HG03139 (cell line): ENCODE data around the gene INTS15.
"Not testable (repeated sequence)": the region's sequence is repeated elsewhere in the genome, so short reads cannot be mapped to it uniquely, and the experiment has no call there.

Source experiments
- ATAC-seq: cut with Tn5 transposase; IDR thresholded peaks from one replicate; pipeline ENCODE4 v1.9.1; 2021; ENCODE audit not compliant: unreplicated experiment

The INTS15 gene

DNA sequence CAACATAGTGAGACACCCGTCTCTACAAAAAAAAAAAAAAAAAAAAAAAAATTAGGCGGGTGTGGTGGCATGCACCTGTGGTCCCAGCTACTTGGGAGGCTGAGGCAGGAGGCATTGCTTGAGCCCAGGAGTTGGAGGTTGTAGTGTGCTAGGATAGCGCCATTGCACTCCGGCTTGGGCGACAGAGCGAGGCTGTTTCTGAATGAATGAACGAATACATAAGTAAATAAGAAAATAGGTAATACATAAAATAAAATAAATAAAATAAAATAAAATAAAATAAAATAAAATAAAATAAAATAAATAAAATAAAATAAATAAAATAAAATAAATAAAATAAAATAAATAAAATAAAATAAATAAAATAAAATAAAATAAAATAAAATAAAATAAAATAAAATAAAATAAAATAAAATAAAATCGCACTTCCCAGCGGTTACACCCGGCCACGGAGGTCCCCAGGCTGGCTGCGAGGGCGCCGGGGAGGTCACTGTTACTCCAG lies 12.9 kb upstream of the INTS15 start:
- ATAC-seq: not testable (repeated sequence)

DNA sequence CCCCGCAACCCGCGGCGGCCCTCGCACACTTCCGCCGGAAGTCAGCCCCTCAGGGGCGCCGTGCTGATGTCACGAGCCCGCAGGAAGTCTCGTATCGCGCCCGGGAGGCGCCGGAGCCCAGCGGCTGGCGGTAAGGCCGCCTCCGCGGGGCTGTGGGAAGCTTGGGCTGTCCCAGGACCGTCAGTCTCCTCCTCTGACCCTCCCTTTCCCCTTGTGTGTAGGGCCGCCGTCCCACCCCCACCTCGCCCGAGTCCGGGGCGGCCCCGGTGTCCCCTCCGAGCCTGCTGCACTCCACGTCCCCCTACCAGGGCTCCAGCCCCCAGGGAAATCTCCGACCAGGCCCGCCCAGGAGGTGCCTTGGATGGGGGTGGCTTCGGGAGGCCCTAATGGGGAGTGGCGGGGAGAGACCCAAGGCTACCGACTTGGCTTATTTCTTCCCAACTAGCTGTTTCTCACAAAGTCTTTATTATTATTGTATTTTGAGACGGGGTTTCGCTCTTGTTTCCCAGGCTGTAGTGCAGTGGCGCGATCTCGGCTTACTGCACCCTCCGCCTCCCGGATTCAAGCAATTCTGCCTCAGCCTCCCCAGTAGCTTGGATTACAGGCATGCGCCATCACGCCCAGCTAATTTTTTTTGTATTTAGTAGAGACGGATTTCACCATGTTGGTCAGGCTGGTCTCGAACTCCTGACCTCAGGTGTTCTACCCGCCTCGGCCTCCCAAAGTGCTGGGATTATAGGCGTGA lies 12.3 kb upstream of the INTS15 start, which contains the start of gene ZDHHC4:
Gene ZDHHC4 (plus strand): TSS at position 86 of the 745 bp plus-strand sequence. CDS start 3,108 bp downstream, outside the sequence.
- ATAC-seq: peak; percentile 99

DNA sequence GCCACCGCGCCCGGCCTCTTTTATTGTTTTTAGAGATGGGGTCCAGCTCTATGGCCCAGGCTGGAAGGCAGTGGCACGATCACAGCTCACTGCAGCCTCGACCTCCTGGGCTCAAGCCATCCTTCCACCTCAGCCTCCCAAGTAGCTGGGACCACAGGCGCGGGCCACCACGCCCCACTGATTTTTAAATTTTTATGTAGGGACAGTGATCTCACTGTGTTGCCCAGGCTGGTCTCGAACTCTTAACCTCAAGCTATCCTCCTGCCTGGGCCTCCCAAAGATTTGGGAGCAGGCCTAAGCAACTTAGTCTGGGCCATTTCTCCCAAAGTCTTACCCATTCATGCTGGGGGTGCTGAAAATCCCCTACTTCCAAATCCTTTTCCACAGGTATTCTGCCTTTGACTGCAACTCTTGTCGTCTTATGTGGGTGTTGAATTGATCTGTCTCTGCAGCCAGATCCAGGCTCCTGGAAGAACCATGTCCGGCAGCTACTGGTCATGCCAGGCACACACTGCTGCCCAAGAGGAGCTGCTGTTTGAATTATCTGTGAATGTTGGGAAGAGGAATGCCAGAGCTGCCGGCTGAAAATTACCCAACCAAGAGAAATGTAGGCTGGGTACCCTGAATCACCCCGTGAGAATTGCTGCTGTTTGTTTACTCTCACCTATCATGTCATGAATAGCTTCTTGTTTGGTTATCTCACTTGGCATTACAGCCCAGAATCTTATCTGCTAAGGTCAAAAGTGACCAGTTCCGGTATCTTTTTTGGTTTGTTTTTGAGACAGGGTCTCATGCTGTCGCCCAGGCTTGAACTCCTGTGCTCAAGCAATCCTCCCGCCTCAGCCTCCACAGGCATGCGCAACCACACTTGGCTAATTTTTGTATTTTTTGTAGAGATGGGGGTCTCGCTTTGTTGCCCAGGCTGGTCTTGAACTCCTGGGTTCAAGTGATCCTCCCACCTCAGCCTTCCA lies 11.4 kb upstream of the INTS15 start:
- no peak for ATAC-seq

DNA sequence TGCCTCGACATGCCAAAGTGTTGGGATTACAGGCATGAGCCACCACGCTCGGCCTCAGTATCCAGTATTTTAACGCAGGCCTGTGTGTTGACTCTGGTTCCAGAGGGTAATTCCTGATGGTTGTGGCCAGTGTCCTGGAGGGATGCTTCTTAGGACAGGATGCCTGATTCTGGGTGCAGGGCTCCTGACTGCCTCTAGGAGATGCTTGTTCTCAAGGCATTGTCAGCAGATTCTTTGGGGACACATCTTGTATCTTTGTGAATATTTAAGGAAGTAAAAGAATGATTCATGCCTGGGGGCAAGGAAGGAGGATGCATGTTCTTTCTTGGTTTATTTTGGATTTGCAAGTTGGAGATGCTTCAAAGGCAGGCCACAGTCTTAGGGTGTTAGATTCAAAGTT lies 10.4 kb upstream of the INTS15 start:
- no peak for ATAC-seq

DNA sequence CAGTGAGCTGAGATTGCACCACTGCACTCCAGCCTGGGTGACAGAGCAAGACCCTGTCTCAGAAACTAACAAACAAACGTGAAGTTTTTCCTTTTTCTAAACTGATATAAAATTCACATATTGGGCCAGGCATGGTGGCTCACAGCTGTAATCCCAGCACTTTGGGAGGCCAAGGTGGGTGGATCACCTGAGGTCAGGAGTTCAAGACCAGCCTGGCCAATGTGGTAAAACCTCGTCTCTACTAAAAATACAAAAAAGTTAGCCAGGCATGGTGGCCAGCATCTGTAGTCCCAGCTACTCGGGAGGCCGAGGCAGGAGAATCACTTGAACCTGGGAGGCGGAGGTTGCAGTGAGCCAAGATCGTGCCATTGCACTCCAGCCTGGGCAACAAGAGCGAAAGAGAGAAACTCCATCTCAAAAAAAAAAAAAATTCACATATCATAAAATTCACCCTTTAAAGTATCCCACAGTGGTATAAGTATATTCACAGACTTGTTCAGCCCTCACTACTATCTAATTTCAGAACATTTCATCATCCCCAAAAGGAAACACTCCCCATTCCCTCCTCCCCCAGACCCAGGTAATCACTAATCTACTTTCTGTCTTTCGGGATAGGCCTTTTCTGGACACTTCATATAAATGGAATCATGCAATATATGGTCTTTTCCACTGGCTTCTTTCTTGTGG lies 3.9 kb upstream of the INTS15 start:
- ATAC-seq: not testable (repeated sequence)

DNA sequence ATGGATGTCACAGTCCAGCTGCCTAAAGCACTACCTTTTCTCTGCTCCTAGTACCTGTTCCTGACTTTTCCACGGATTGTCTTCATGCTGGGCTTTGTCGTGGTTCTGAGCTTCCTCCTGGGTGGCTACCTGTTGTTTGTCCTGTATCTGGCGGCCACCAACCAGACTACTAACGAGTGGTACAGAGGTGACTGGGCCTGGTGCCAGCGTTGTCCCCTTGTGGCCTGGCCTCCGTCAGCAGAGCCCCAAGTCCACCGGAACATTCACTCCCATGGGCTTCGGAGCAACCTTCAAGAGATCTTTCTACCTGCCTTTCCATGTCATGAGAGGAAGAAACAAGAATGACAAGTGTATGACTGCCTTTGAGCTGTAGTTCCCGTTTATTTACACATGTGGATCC lies 1.3 kb upstream of the INTS15 start:
- ATAC-seq: no peak

DNA sequence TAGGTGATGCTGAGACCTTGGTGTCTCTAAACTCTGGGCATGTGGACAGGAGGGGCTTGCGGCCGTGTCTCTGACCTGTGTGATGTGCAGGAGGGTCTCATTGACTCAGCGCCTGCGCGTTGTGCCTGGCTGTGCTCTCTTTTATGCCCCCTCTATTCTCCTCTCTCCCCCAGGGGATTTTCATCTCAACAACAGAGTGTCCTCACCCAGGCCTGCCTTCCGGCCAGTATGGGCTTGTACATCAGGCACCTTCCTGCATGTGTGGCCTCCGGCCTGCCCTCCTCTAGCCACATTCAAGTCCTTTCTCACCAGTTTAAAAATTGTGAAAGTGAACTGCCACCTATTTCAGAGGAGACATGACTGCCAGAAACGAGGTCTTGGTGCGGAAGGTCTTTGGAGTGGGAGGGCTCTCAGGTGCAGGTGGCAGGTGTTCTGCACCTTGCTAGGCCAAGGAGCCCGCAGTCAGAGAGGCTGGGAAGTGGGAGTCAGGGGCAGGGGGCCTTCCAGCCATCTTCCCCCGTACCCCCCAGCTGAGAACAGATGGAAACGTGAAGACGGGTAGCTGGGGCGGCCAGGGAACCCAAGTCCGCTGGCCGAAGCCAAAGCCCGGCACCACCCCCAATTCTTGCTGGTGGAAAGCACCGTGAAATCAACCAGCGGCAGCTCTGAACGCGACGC lies 531 bp upstream of the INTS15 start:
- no peak for ATAC-seq

DNA sequence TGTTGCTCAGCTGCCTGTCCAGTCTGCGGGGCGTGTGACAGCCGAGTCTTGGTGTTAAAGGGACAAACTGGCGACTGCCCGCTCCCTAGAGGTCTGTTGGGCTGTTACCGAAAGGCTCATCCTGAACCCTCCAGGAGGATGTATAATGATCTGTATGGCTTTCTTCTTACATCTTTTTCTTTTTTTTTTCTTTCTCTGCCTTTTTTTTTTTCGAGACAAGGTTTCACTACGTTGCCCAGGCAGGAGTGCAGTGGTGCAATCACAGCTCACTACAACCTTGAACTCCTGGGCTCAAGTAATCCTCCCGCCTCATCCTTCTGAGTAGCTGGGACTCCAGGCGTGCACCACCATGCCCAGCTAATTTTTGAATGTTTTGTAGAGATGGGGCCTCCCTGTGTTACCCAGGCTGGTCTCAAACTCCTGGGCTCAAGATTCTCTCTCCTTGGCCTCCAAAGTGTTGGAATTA lies 857 bp downstream of the INTS15 start:
- ATAC-seq: peak; percentile 21

DNA sequence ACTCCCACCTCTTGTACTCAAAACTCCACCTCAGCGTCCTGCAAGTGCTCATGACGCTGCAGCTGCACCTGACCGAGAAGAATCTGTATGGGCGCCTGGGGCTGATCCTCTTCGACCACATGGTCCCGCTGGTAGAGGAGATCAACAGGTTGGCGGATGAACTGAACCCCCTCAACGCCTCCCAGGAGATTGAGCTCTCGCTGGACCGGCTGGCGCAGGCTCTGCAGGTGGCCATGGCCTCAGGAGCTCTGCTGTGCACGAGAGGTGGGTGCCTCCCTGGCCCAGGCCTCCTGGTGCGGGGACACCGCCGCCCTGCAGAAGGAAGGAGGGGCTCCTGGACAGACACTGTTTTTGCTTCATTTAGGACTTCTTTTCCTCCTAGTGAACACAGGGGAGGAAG lies 10.3 kb downstream of the INTS15 start:
- ATAC-seq: no peak

DNA sequence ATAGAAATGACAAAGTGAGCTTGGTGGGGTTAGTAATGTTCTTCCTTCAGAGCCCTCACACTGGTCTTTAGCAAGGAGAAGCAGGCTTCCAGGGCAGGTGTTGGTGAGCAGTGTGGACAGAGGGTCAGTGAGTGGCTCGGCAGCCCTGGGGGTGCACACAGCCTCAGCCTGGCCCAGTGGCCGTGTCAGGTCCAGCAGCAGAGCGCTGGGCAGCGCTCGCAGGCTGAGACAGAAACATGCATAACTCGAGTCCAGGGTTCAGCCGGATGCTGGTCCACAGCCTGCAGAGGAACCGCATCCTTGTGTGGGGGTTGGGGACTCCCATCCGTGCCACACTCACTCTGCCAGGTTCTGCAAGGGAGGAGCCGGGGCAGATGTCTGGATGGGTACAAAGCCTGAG lies 14.6 kb downstream of the INTS15 start:
- ATAC-seq: no peak

DNA sequence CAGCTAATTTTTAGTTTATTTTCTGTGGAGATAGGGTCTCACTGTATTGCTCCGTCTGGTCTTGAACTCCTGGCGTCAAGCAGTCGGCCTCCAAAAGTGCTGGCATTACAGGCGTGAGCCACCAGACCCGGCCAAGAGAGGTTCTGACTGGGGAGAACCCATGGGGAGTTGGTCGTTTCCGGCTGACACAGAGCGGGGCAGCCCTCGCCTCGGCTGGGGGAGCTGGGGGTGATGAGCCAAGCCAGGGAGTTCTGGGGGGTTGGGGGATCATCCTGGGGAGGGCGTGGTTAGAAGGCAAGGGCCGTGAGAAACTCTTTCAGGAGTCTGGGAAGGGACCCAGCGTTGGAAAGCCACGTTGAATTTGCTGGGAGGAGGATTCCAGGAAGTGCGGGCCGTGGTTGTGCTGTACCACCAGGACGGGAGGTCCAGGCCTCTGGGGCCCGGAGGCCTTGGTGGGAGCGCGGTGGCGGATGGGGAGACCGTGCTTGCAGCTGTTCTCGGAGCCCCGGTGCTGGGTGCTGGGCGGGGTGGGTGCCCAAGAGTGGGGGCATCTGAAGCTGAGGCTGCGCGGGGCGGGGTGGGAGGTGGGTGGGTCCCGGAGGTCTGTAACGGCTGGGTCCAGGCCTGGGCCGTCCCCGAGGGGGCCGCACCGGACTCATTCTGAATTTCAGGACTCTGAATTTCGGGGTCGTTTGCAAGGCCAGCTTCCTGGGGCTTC lies 17.2 kb downstream of the INTS15 start:
- ATAC-seq: no peak

DNA sequence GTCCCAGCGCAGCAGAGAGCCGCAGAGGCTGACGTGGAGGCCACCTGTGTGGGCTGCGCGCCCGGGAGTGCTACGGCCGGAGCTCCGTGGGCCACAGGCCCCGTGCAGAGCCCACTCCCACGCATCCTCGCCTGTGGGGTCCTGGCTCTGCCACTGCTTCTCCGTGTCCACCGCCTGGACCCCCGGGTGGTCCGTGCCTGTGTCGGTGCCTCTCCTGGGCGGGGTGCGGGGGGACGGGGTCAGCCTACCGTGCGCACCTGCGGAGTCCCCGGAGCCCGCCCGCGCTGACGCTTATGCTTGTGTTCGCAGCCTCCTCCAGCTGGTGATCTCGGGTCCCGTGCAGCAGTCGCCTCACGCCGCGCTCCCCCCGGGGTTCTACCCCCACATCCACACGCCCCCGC lies 17.8 kb downstream of the INTS15 start:
- no peak for ATAC-seq

DNA sequence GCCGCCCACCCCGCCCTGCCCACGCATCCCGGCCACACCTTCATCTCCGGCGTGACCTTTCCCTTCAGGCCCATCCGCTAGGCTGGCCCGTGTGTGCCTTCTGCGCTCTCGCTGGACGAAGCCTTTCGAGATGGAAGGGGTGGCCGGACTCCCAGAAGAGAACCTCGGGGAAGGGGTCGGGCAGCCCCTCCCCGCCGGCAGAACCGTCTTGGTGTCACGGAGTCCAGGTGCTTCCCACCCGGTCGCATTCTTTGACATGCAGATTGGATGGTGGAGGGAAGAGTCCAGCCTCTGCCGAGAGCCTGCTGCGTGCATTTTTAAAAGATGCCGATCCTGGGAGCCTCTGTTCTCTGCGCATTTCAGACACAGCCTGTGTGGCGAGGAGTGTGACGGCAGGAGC lies 18.3 kb downstream of the INTS15 start:
- ATAC-seq: no peak

DNA sequence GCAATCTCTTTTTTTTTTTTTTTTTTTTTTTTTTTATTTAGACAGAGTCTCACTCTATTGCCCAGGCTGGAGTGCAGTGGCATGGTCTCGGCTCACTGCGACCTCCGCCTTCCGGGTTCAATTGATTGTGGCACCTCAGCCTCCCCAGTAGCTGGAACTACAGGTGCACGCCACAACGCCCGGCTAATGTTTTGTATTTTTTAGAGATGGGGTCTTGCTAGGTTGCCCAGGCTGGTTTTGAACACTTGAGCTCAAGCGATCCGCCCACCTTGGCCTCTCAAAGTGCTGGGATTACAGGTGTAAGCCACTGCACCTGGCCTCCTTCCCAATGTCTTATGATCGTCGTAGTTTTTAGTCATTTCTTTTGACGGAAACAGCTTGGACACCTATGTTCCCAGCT lies 19.0 kb downstream of the INTS15 start:
- ATAC-seq: no peak

DNA sequence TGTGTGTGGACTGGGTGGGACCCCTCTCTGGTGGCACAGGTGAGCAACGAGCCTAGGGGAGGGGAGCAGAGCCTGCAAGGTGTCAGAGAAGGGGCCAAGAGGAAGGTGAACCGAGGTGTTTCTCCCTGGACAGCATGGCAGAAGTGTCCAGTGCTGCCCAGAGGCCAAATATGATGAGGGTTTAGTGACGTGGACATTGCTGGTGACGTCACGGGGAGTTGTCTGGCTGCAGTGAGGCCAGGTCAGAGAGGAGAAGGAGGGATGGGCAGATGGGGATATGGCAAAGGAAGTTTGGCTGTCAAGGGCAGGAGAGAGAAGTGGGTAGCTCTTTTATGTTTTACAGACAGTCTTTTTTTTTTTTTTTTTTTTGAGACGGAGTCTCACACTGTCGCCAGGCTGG lies 23.0 kb downstream of the INTS15 start:
- ATAC-seq: no peak

DNA sequence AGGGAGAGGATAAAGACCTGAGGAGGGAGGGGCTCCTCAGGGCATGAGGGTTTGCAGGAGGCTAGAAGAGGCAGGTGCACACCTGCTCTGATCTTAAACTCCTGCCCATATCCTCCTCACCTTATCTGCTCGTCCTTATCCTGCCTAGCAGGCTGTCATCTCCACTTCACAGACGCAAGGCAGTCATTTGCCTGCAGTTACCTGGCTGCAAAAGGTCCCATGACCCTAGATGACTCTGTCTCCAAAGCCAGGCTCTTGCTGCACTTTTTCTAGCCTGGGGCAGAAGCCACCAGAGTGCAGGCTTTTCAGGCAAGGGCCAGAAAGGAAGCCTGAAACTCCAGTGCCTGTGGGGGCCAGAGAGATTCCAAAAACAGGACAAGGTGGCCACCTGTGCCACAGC lies 23.9 kb downstream of the INTS15 start:
- no peak for ATAC-seq

DNA sequence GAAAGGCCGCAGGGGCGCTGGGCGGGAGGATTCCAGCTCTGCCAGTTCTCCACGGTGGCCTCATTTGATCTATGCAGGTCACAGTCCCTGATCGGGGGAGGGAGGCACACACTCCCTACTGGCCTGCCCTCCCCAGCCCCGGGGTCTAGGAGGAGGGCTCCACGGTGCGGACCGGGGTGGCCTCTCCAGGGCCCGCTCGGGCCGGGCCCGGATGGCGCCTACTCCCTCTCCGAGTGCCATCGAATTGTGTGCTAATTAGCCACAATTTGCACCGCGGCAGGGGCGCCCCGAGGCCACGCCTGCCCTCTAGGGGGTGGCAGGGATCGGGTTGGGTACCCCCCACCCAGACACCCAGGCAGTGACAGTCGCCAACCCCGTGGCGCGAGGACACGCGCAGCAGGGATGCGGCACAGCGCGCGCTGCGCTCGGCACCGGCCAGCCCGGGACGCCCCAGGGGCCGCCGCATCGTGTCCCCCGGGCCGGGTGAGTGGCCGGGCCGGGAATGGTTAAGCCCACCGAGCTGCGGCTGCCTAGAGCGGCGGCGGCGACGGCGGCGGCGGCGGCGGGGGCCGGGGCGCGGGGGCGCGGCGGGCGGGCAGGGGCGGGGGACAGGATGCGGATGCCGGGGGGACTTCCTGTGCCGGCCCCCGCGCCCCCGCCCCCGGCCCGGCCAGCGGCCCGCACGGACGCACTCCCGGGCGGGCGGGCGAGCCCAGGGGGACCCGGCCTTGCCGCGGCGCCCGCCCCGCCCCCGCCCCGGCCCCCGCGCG lies 25.3 kb downstream of the INTS15 start, which contains the start of gene ZNF853:
Gene ZNF853 (plus strand): TSS at position 658 of the 770 bp plus-strand sequence. CDS start 565 bp downstream, outside the sequence.
- no peak for ATAC-seq

DNA sequence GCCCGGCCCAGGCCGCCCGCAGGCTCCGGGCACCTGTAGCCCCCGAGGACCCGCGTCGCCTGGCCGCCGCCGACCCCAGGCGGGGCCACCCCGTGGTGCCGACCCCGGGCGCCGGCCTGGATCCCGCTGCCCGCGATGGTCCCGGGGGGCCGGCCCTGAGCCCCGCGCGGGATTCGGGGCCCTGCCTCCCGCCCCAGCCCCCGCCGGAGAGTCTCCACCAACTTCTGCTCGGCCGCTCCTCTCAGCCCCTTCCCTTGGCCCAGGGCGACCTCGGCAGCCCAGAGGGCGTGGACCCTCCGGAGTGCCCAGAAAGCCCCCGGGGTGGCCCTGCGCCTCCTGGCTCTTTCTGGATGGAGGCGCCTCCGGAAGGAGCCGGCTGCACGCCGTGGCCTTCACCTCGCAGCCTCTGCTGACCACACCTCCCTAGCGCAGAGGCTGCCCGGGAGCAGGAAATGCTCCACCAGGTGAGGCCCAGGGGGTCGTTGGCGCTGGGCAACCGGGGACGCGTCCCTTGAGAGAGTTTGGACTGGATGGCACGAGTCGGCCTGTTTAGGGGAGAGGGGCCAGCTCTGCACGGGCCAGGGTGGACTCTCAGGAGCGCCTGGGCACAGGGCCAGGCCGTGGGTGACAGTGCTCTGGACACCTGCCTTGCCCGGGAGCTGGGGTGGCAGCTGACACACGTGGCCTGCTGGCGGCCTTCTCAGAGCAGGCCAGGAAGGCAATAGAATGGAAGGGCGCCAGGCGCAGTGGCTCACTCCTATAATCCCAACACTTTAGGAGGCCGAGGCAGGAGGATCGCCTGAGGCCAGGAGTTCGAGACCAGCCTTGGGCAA lies 26.1 kb downstream of the INTS15 start:
- ATAC-seq: no peak
